ENCODE measurements around the gene ZNF569.

GRCh38 chr19:37468961-37469777 lies 1.9 kb upstream of the ZNF569 start, which contains the start of gene ZNF570:
- TF ChIP-seq, protein P1, sequence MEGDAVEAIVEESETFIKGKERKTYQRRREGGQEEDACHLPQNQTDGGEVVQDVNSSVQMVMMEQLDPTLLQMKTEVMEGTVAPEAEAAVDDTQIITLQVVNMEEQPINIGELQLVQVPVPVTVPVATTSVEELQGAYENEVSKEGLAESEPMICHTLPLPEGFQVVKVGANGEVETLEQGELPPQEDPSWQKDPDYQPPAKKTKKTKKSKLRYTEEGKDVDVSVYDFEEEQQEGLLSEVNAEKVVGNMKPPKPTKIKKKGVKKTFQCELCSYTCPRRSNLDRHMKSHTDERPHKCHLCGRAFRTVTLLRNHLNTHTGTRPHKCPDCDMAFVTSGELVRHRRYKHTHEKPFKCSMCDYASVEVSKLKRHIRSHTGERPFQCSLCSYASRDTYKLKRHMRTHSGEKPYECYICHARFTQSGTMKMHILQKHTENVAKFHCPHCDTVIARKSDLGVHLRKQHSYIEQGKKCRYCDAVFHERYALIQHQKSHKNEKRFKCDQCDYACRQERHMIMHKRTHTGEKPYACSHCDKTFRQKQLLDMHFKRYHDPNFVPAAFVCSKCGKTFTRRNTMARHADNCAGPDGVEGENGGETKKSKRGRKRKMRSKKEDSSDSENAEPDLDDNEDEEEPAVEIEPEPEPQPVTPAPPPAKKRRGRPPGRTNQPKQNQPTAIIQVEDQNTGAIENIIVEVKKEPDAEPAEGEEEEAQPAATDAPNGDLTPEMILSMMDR (conservative IDR thresholded peaks at IDR 0.05 in 1 of 2, IDR thresholded peaks at IDR 0.05 in 1 of 2; ENCODE audit: extremely low read depth in 1 of 2, insufficient read depth in 1 of 2, low read depth in 1 of 2, low read length in 2 of 2), result no peak
- TF ChIP-seq EZH2 (IDR thresholded peaks at IDR 0.05; ENCODE audit: borderline replicate concordance, low read length), result no peak
